ENCODE results near the gene LANCL1.

Gene LANCL1, protein sequence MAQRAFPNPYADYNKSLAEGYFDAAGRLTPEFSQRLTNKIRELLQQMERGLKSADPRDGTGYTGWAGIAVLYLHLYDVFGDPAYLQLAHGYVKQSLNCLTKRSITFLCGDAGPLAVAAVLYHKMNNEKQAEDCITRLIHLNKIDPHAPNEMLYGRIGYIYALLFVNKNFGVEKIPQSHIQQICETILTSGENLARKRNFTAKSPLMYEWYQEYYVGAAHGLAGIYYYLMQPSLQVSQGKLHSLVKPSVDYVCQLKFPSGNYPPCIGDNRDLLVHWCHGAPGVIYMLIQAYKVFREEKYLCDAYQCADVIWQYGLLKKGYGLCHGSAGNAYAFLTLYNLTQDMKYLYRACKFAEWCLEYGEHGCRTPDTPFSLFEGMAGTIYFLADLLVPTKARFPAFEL

DNA sequence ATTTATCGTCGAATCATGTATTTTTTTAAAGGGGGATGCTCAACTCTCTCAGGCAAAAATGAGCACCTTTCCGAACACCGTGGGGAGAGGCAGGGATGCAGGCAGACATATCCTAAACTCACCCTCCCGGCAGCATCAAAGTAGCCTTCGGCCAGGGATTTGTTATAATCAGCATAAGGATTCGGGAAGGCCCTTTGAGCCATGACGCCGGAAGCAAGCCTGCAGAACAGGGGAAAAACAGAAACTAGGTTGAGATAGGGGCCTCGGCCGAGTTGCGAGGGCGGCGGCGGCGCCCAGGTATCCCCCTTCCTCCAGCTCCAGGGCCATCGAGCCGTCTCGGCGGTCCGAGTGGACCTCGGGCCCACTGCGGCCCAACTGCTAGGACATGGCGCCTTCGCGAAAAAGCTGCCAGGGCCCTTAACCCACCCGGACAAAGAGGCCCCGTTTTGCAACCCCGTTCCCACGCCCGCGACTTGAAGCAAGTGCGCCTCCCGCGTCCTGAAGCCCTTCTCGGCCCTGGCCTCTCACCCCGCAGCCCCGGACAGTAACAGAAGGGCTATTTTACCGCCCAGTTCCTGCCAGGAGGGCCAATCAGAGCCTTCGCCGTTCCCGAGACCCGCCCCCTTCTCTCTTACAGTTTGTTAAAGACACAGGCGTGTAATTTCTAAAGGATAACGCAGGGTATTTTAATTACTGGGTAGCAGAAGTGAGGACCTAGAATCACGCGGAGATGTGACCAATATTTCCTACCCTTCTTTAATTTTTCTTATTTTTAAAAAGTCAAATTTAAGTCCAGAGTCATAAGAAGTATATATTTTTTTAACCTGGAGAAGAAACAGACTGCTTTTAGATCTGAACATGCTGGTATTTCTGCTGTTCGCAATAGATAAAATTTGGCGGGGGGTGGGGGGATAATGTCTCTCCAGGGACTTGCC, at the start of gene LANCL1:
Gene LANCL1 (minus strand): TSS at position 566 of the 935 bp plus-strand sequence. CDS start 363 bp downstream, at position 203.
- Histone ChIP-seq H3K9ac (ENCODE audit: low read length) (peak within 1 kb of the TSS; percentile 92), H3K27me3 (ENCODE audit: control insufficient read depth, insufficient read depth, low read length) (no peaks in the 10 kb centered on the region), H3K9me3 (ENCODE audit: control insufficient read depth, low read length) (no peaks in the 10 kb centered on the region), H3K4me3 (ENCODE audit: low read length) (peak within 1 kb of the TSS; percentile 84), H3K4me1 (ENCODE audit: control insufficient read depth, insufficient read depth, low read length) (no peaks in the 10 kb centered on the region), H3K36me3 (ENCODE audit: control insufficient read depth, insufficient read depth, low read length) (no peaks in the 10 kb centered on the region)

DNA sequence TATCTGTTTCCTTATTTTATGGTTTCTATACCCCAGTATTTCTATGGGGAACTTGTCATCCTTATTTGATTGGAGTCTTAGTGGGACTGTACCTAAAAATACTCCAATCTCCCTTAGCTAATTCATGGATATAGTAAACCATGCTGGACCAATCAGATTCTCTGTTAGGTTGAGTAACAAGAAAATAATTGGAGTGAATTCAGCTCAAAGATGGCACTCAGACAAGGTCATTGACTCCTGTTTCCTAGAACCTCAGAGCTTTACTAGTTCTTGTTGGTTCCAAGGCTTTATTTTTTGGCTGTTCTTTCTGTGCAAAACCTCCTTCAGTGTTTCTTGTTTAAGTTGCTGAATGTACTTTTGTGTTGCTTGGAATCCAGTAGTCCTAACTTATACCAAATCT, 48.0 kb upstream of the LANCL1 start:
- Histone ChIP-seq H3K27me3 (ENCODE audit: control insufficient read depth, insufficient read depth, low read length) (no peaks in the 10 kb centered on the region), H3K9ac (ENCODE audit: low read length) (no peak overlapping the region), H3K9me3 (ENCODE audit: control insufficient read depth, low read length) (no peaks in the 10 kb centered on the region), H3K4me3 (ENCODE audit: low read length) (no peak overlapping the region), H3K36me3 (ENCODE audit: control insufficient read depth, insufficient read depth, low read length) (no peaks in the 10 kb centered on the region), H3K4me1 (ENCODE audit: control insufficient read depth, insufficient read depth, low read length) (no peaks in the 10 kb centered on the region)

DNA sequence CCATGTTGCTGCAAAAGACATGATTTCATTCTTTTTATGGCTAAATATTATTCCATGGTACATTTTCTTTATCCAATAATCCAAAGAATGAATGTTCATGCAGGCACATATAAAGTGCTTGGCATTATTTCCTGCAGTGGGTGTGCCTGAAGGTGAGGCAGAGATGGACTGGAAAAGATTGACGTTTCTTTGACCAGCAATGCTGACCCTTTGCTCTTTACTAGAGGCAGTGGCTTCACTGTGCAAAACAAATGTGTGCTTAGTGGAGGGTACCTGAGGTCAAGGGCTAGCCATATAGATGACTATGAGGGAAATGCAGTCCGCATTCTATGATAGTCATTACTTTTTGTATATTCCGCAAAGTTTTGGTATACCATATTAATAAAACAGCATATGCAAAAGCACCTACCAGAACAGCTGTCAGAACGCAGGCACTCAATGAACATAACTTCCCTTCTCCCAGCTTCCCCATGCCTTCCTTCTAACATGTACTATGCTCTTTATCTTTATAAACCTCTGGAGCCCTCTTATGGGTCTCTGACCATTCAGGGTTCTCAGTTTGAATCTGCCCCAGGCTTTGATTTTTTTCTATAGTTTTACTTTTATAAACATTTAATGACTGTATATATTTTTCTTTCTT, 47.2 kb upstream of the LANCL1 start:
- H3K4me1 ChIP-seq (ENCODE audit: control insufficient read depth, insufficient read depth, low read length) = no peaks in the 10 kb centered on the region
- no peaks in the 10 kb centered on the region for H3K27me3 ChIP-seq (ENCODE audit: control insufficient read depth, insufficient read depth, low read length)
- no peaks in the 10 kb centered on the region for H3K9me3 ChIP-seq (ENCODE audit: control insufficient read depth, low read length)
- no peak overlapping the region for H3K9ac ChIP-seq (ENCODE audit: low read length)
- no peak overlapping the region for H3K4me3 ChIP-seq (ENCODE audit: low read length)
- H3K36me3 ChIP-seq (ENCODE audit: control insufficient read depth, insufficient read depth, low read length) = no peaks in the 10 kb centered on the region

DNA sequence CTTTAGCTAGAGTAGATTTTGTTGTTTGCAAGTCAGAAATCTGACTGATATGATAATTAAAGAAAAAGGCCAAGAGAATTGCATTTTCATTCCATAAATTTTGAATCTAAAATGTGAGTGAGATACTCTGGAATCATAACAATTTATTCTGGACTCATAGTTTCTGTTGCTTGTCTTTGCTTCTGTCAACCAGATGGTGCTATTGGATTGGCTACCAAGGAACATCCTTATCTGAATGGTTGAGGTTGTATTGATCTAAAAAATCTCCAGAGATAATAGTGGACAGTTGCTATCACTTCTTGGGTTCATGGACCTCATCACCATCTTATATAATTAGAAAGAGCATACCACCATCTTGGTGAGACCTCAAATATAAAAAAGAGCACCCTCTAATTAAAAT, 45.8 kb upstream of the LANCL1 start:
- Histone ChIP-seq H3K4me1 (ENCODE audit: control insufficient read depth, insufficient read depth, low read length) (no peaks in the 10 kb centered on the region), H3K27me3 (ENCODE audit: control insufficient read depth, insufficient read depth, low read length) (no peaks in the 10 kb centered on the region), H3K9me3 (ENCODE audit: control insufficient read depth, low read length) (no peaks in the 10 kb centered on the region), H3K36me3 (ENCODE audit: control insufficient read depth, insufficient read depth, low read length) (no peaks in the 10 kb centered on the region), H3K9ac (ENCODE audit: low read length) (no peak overlapping the region), H3K4me3 (ENCODE audit: low read length) (no peak overlapping the region)

DNA sequence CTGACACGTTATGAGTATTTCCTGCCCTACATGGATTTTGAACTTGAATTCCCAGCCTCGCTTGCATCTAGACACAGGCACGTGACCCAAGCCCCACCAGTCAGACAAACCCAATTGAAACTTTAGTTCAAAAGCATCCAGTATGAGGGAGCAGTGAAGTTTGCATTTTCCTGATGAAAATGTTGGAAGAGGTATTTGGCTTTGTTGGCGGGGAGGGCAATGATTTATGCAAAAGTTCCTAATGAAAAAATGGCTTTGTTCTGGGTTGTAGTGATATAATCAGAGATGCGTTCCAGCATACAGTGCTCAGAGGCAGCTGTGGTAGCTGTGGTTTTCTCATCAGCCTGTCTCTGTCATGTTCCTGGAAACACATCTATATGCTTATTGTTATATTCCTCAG, 43.0 kb upstream of the LANCL1 start:
- no peaks in the 10 kb centered on the region for H3K36me3 ChIP-seq (ENCODE audit: control insufficient read depth, insufficient read depth, low read length)
- H3K9ac ChIP-seq (ENCODE audit: low read length) = no peak overlapping the region
- H3K27me3 ChIP-seq (ENCODE audit: control insufficient read depth, insufficient read depth, low read length) = no peaks in the 10 kb centered on the region
- no peaks in the 10 kb centered on the region for H3K9me3 ChIP-seq (ENCODE audit: control insufficient read depth, low read length)
- H3K4me1 ChIP-seq (ENCODE audit: control insufficient read depth, insufficient read depth, low read length) = no peaks in the 10 kb centered on the region
- no peak overlapping the region for H3K4me3 ChIP-seq (ENCODE audit: low read length)

DNA sequence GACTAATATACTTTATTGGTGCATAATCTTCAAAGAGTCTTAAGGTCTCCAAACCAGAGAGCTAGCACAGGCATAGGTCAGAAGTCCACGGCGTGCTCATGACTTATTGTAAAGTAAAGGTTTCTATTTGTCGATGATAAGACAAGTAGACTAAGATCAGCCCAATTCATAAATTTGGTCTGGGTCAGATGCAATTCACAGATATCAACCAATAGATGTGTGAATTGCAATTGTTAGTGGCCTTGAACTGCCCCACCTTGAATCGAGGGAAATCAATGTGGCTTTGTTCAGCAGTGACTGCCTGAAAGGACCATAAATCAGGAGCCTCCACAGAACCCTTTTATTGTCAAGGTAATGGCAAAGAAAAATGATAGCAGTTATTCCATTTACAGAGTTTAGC, 40.7 kb upstream of the LANCL1 start:
- Histone ChIP-seq H3K9ac (ENCODE audit: low read length) (no peak overlapping the region), H3K27me3 (ENCODE audit: control insufficient read depth, insufficient read depth, low read length) (no peaks in the 10 kb centered on the region), H3K36me3 (ENCODE audit: control insufficient read depth, insufficient read depth, low read length) (no peaks in the 10 kb centered on the region), H3K4me1 (ENCODE audit: control insufficient read depth, insufficient read depth, low read length) (no peaks in the 10 kb centered on the region), H3K9me3 (ENCODE audit: control insufficient read depth, low read length) (no peaks in the 10 kb centered on the region), H3K4me3 (ENCODE audit: low read length) (no peak overlapping the region)

DNA sequence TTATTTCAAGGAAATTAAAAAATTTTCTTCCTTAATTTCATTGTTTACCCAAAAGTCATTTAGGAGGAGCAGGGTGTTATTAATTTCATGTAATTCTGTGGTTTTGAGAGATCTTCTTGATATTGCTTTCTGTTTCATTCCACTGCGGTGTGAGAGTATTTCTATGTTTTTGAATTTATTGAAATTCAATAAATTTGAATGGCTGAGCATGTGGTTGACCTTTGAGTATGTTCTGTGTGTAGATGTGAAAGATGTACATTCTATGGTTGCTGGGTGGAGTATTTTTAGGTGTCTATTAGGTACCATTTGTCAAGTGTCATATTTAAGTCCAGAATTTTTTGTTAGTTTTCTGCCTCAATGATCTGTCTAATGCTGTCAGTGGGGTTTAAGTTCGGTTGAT, 39.4 kb upstream of the LANCL1 start:
- Histone ChIP-seq H3K9ac (ENCODE audit: low read length) (no peak overlapping the region), H3K27me3 (ENCODE audit: control insufficient read depth, insufficient read depth, low read length) (no peaks in the 10 kb centered on the region), H3K9me3 (ENCODE audit: control insufficient read depth, low read length) (no peaks in the 10 kb centered on the region), H3K4me3 (ENCODE audit: low read length) (no peak overlapping the region), H3K36me3 (ENCODE audit: control insufficient read depth, insufficient read depth, low read length) (no peaks in the 10 kb centered on the region), H3K4me1 (ENCODE audit: control insufficient read depth, insufficient read depth, low read length) (no peaks in the 10 kb centered on the region)

DNA sequence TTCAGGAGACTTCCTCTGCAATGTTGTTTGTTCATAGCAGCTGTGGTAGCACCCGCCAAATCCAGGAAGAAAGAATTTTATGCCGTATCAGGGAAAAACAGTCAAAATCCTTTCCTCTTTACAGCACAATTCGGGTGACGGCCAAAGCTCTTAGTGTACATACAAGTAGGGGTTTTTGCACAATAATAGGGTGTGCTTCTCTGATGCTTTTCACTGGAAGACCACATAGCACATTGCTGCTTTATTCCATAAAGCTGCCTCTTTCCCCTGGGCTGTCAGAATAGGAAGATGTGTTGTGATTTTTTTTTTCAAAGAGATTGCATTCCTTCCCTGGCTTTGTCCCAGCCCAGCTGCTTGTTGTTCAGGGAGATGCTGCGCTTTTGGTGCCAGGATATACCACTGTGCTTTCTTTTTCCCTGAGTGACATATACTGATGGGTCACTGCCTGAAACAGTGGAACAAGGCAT, 27.2 kb upstream of the LANCL1 start:
- Histone ChIP-seq H3K36me3 (ENCODE audit: control insufficient read depth, insufficient read depth, low read length) (no peaks in the 10 kb centered on the region), H3K4me3 (ENCODE audit: low read length) (no peak overlapping the region), H3K9ac (ENCODE audit: low read length) (peak overlapping the region; percentile 54), H3K27me3 (ENCODE audit: control insufficient read depth, insufficient read depth, low read length) (no peaks in the 10 kb centered on the region), H3K4me1 (ENCODE audit: control insufficient read depth, insufficient read depth, low read length) (no peaks in the 10 kb centered on the region), H3K9me3 (ENCODE audit: control insufficient read depth, low read length) (no peaks in the 10 kb centered on the region)

DNA sequence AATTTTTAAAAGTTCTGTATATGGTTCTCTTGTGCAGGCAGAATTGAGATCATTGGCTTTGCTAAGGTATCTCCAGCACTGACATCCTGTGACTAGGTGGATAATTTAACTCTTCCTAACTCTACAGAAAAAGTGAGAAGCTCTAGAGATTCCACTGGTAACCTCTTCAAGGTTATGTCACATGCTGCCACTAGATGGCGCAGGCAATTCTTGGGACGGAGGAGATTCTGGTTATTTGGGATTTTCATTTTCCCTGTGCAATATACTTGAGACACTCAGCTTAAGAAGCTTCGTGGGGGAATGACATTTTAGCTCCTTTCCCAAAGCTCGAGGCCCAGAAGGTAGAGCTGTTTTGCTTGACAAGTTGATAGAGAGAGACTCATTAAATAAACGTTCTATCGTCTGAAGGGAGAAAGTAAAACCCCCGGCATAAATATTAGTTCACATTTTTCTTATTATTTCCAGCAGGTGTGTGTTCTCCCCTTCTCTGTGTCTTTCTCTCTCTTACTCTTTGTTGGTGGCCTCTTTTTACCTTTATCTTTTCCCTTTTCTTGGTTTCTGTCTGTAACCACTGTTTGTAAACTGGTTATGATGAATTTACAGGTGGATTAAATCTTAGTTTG, 26.6 kb upstream of the LANCL1 start:
- Histone ChIP-seq H3K27me3 (ENCODE audit: control insufficient read depth, insufficient read depth, low read length) (no peaks in the 10 kb centered on the region), H3K4me3 (ENCODE audit: low read length) (no peak overlapping the region), H3K4me1 (ENCODE audit: control insufficient read depth, insufficient read depth, low read length) (no peaks in the 10 kb centered on the region), H3K36me3 (ENCODE audit: control insufficient read depth, insufficient read depth, low read length) (no peaks in the 10 kb centered on the region), H3K9ac (ENCODE audit: low read length) (peak overlapping the region; percentile 54), H3K9me3 (ENCODE audit: control insufficient read depth, low read length) (no peaks in the 10 kb centered on the region)

DNA sequence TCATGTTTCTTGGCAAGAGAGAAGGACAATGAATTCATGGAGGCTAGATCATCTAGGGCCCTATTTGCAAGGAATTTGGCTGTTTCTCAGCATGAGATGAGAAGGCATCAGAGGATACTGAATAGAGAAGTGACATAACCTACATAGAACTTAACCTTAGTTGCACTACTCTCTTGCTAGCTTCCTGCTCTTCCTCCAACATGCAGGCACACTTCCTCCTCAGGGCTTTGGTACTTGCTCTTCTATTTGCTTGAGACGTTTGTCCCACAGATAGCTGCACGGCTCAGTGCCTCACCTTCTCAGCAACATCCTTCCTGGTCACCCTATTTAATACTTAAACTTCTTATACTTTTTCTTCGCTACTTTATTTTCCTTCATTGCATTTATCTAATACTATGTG, 20.0 kb upstream of the LANCL1 start:
- H3K9me3 ChIP-seq (ENCODE audit: control insufficient read depth, low read length) = no peaks in the 10 kb centered on the region
- no peaks in the 10 kb centered on the region for H3K36me3 ChIP-seq (ENCODE audit: control insufficient read depth, insufficient read depth, low read length)
- H3K27me3 ChIP-seq (ENCODE audit: control insufficient read depth, insufficient read depth, low read length) = no peaks in the 10 kb centered on the region
- H3K4me3 ChIP-seq (ENCODE audit: low read length) = no peak overlapping the region
- H3K4me1 ChIP-seq (ENCODE audit: control insufficient read depth, insufficient read depth, low read length) = no peaks in the 10 kb centered on the region
- H3K9ac ChIP-seq (ENCODE audit: low read length) = no peak overlapping the region

DNA sequence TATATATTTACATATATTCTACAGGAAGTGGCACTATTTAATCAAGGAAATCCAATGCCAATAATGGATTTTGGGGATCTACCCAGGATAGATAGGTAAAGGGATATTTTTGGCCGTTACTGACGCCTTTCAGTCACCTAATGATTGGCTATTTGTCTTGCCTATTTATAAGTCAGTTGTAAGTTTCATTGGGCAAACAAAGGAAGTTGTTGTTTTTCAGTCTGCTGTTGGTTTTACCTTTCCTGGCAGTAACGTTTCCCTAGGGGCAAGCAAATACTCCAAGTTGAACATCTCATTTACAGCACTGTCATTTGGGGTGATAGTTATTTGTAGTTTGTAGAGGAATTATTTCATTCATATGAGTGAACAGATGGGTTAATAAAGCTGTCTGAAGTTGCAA, 17.0 kb upstream of the LANCL1 start:
- Histone ChIP-seq H3K9ac (ENCODE audit: low read length) (no peak overlapping the region), H3K27me3 (ENCODE audit: control insufficient read depth, insufficient read depth, low read length) (no peaks in the 10 kb centered on the region), H3K4me3 (ENCODE audit: low read length) (no peak overlapping the region), H3K9me3 (ENCODE audit: control insufficient read depth, low read length) (no peaks in the 10 kb centered on the region), H3K4me1 (ENCODE audit: control insufficient read depth, insufficient read depth, low read length) (no peaks in the 10 kb centered on the region), H3K36me3 (ENCODE audit: control insufficient read depth, insufficient read depth, low read length) (no peaks in the 10 kb centered on the region)
